ENCODE data around the gene GMEB2.

DNA sequence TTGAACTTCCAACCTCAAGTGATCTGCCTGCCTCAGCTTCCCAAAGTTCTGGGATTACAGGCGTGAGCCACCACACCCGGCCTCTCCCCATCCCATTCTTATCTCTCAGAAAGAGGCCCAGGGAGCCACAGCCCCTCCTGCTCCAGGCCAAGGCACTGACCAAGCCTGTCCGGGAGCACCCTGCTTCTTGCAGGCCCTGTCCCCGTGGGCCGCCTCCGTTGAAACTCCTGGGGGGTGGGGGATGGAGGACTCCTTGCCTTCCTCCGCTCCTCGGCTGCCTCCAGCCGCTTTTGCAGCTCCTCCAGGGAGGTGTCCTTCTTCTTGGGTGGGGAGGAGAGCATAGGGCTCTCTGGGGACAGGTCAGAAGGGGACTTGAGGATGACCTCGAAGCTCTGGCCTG is 16.6 kb upstream of the GMEB2 start:
- TF ChIP-seq, protein P1, sequence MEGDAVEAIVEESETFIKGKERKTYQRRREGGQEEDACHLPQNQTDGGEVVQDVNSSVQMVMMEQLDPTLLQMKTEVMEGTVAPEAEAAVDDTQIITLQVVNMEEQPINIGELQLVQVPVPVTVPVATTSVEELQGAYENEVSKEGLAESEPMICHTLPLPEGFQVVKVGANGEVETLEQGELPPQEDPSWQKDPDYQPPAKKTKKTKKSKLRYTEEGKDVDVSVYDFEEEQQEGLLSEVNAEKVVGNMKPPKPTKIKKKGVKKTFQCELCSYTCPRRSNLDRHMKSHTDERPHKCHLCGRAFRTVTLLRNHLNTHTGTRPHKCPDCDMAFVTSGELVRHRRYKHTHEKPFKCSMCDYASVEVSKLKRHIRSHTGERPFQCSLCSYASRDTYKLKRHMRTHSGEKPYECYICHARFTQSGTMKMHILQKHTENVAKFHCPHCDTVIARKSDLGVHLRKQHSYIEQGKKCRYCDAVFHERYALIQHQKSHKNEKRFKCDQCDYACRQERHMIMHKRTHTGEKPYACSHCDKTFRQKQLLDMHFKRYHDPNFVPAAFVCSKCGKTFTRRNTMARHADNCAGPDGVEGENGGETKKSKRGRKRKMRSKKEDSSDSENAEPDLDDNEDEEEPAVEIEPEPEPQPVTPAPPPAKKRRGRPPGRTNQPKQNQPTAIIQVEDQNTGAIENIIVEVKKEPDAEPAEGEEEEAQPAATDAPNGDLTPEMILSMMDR (IDR thresholded peaks at IDR 0.05) = no peak
- no peak for TF ChIP-seq POLR2A (IDR thresholded peaks at IDR 0.05)

Data from right lobe of liver (tissue), 4 donors.